ENCODE results near the gene SYT7. TPM values are rescaled to one million over a fixed set of nuclear protein-coding genes. Genes with fewer than 3 reads are reported as not detected.

SYT7 gene
- total and polyA plus RNA-seq, 4 donors: 1.7 to 10.6 (median 3.8) TPM

DNA sequence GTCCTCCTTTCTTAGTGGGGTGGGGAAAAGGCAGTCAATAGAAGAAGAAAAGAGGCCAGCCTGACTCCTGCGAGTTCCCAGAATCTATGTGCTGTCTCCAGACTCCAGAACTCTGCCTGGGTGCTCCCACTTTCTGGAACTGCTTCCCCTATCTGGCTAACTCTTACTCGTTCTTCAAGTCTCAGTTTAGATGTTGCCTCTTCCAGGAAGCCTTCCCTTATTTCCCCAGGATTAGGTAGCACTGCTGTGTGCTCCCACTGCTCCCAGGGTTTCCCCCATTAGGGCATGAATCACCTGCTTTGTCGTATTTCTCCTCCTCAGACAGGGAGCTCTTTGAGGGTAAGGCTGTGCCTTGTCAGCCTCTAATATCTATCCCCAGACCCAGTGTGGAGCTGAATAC, 17.5 kb upstream of the SYT7 start:
- H3K9me3 ChIP-seq (ENCODE audit: control insufficient read depth in 4 of 4, insufficient read depth in 3 of 4, low read length in 3 of 4): no peaks in the 10 kb centered on the region
- TF ChIP-seq, protein P1, sequence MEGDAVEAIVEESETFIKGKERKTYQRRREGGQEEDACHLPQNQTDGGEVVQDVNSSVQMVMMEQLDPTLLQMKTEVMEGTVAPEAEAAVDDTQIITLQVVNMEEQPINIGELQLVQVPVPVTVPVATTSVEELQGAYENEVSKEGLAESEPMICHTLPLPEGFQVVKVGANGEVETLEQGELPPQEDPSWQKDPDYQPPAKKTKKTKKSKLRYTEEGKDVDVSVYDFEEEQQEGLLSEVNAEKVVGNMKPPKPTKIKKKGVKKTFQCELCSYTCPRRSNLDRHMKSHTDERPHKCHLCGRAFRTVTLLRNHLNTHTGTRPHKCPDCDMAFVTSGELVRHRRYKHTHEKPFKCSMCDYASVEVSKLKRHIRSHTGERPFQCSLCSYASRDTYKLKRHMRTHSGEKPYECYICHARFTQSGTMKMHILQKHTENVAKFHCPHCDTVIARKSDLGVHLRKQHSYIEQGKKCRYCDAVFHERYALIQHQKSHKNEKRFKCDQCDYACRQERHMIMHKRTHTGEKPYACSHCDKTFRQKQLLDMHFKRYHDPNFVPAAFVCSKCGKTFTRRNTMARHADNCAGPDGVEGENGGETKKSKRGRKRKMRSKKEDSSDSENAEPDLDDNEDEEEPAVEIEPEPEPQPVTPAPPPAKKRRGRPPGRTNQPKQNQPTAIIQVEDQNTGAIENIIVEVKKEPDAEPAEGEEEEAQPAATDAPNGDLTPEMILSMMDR (IDR thresholded peaks at IDR 0.05; ENCODE audit: control extremely low read depth, extremely low read depth): no peak
- DNase-seq: no peak
- H3K4me3 ChIP-seq: no peak overlapping the region
- peak overlapping the region in 1 of 2 donors; percentile 48 for H3K27ac ChIP-seq (ENCODE audit: low read depth in 1 of 2, low read length in 1 of 2)
- 67 to 78% methylated on average over 3 of the region's 3 CpGs for WGBS, 2 donors
- peaks cover 0 to 8% (median 0%) of the 10 kb centered on the region in 5 donors for H3K4me1 ChIP-seq (ENCODE audit: control insufficient read depth in 5 of 5, insufficient read depth in 5 of 5, low read length in 5 of 5)
- ATAC-seq (ENCODE audit: insufficient read depth, low FRiP score): no peak
- H3K36me3 ChIP-seq (ENCODE audit: control insufficient read depth in 4 of 4, insufficient read depth in 4 of 4, low read length in 4 of 4): no peaks in the 10 kb centered on the region
- no peak overlapping the region for H3K9ac ChIP-seq (ENCODE audit: insufficient read depth in 1 of 2, low read length in 2 of 2)
- no peaks in the 10 kb centered on the region for H3K27me3 ChIP-seq (ENCODE audit: control insufficient read depth in 3 of 3, insufficient read depth in 3 of 3, low read length in 2 of 3)

DNA sequence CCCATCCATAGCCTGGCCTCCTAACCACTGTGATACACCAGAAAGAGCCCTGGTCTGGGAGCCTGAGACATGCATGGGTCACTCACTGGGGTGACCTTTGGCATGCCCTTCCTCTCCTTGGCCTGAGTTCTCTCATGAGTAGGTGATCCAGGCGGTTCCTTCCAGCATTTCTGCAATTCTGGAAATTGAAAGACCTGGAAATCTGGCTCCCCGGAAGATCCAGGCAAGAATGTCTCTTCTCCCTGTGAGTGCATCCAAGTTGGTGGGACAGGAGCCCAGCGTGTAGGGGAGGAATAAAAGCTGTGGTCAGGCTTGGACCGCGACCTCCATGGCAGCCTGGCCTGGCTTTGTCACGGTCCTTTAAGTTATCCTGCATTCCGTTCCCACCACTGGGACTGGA, 16.1 kb upstream of the SYT7 start:
- DNase-seq (no peak), ATAC-seq (ENCODE audit: insufficient read depth, low FRiP score) (no peak)
- H3K9ac ChIP-seq (ENCODE audit: insufficient read depth in 1 of 2, low read length in 2 of 2): no peak overlapping the region
- peaks cover 0 to 8% (median 0%) of the 10 kb centered on the region in 5 donors for H3K4me1 ChIP-seq (ENCODE audit: control insufficient read depth in 5 of 5, insufficient read depth in 5 of 5, low read length in 5 of 5)
- H3K36me3 ChIP-seq (ENCODE audit: control insufficient read depth in 4 of 4, insufficient read depth in 4 of 4, low read length in 4 of 4): no peaks in the 10 kb centered on the region
- no peaks in the 10 kb centered on the region for H3K9me3 ChIP-seq (ENCODE audit: control insufficient read depth in 4 of 4, insufficient read depth in 3 of 4, low read length in 3 of 4)
- no peak overlapping the region for H3K4me3 ChIP-seq
- WGBS, 2 donors: 93% methylated on average over 7 of the region's 7 CpGs
- H3K27ac ChIP-seq (ENCODE audit: low read depth in 1 of 2, low read length in 1 of 2): no peak overlapping the region
- no peaks in the 10 kb centered on the region for H3K27me3 ChIP-seq (ENCODE audit: control insufficient read depth in 3 of 3, insufficient read depth in 3 of 3, low read length in 2 of 3)
- TF ChIP-seq, protein P1 (IDR thresholded peaks at IDR 0.05; ENCODE audit: control extremely low read depth, extremely low read depth): no peak

DNA sequence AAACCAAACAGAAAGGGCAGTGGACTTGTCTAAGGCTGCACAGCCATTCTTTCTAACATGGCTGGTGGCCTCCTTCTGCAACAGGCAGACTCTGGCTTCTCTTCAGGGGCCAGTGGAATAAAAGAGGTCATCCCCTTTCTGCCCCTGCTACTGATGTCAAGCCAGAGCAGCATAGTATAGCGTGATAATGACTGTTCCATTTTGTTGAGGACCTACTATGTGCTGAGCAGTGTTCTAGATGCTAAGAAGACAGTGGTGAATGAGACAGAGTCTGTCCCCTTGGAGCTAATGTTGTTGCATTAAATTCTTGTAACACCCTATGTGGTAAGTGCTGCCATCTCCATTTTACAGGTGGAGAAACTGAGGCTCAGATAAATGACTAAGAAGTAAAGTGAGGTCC, 15.7 kb upstream of the SYT7 start:
- Histone ChIP-seq H3K36me3 (ENCODE audit: control insufficient read depth in 4 of 4, insufficient read depth in 4 of 4, low read length in 4 of 4) (no peaks in the 10 kb centered on the region), H3K4me3 (no peak overlapping the region), H3K4me1 (ENCODE audit: control insufficient read depth in 5 of 5, insufficient read depth in 5 of 5, low read length in 5 of 5) (peaks cover 0 to 8% (median 0%) of the 10 kb centered on the region in 5 donors), H3K9me3 (ENCODE audit: control insufficient read depth in 4 of 4, insufficient read depth in 3 of 4, low read length in 3 of 4) (no peaks in the 10 kb centered on the region), H3K9ac (ENCODE audit: insufficient read depth in 1 of 2, low read length in 2 of 2) (no peak overlapping the region), H3K27ac (ENCODE audit: low read depth in 1 of 2, low read length in 1 of 2) (no peak overlapping the region), H3K27me3 (ENCODE audit: control insufficient read depth in 3 of 3, insufficient read depth in 3 of 3, low read length in 2 of 3) (no peaks in the 10 kb centered on the region)
- ATAC-seq (ENCODE audit: insufficient read depth, low FRiP score): no peak
- WGBS, 2 donors: 86 to 100% methylated on average over 1 of the region's 1 CpG
- TF ChIP-seq, protein P1 (IDR thresholded peaks at IDR 0.05; ENCODE audit: control extremely low read depth, extremely low read depth): no peak
- no peak for DNase-seq

DNA sequence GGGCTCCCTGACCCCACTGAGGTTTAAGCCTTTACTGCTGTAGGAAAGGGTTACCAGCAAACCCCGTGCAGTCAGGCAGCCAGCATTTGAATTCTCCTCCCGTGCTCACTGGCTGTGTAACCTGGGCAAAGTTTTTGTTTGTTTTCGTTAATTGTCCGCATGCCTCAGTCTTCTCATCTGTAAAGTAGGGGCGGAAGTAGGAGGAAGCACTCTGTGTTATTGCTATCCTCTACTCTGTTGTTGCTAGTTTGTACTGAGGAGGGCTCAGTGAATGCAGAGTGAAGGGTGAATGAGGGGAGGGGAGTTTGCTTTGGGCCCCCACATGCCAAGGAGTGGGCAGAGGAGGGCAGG, 14.0 kb upstream of the SYT7 start:
- peak overlapping the region; percentile 49 to 59 for H3K27ac ChIP-seq (ENCODE audit: low read depth in 1 of 2, low read length in 1 of 2)
- no peaks in the 10 kb centered on the region for H3K9me3 ChIP-seq (ENCODE audit: control insufficient read depth in 4 of 4, insufficient read depth in 3 of 4, low read length in 3 of 4)
- TF ChIP-seq, protein P1 (IDR thresholded peaks at IDR 0.05; ENCODE audit: control extremely low read depth, extremely low read depth): no peak
- no peak overlapping the region for H3K4me3 ChIP-seq
- ATAC-seq (ENCODE audit: insufficient read depth, low FRiP score) (no peak), DNase-seq (no peak)
- H3K36me3 ChIP-seq (ENCODE audit: control insufficient read depth in 4 of 4, insufficient read depth in 4 of 4, low read length in 4 of 4): no peaks in the 10 kb centered on the region
- no peaks in the 10 kb centered on the region for H3K27me3 ChIP-seq (ENCODE audit: control insufficient read depth in 3 of 3, insufficient read depth in 3 of 3, low read length in 2 of 3)
- H3K9ac ChIP-seq (ENCODE audit: insufficient read depth in 1 of 2, low read length in 2 of 2): no peak overlapping the region
- H3K4me1 ChIP-seq (ENCODE audit: control insufficient read depth in 5 of 5, insufficient read depth in 5 of 5, low read length in 5 of 5): peaks cover 0 to 6% (median 0%) of the 10 kb centered on the region in 5 donors
- WGBS, 2 donors: 66 to 74% methylated on average over 5 of the region's 5 CpGs
